Measurements from ENCODE around the gene UBL7.
A peak's percentile ranks its signal among the peaks of the same experiment; 100 is the strongest.

The UBL7 gene

GRCh38 chr15:74442063-74442462 is 18.9 kb downstream of the UBL7 start:
- FAIRE-seq: no peak
- no peak for DNase-seq (ENCODE audit: insufficient read length, low spot score)

DNA sequence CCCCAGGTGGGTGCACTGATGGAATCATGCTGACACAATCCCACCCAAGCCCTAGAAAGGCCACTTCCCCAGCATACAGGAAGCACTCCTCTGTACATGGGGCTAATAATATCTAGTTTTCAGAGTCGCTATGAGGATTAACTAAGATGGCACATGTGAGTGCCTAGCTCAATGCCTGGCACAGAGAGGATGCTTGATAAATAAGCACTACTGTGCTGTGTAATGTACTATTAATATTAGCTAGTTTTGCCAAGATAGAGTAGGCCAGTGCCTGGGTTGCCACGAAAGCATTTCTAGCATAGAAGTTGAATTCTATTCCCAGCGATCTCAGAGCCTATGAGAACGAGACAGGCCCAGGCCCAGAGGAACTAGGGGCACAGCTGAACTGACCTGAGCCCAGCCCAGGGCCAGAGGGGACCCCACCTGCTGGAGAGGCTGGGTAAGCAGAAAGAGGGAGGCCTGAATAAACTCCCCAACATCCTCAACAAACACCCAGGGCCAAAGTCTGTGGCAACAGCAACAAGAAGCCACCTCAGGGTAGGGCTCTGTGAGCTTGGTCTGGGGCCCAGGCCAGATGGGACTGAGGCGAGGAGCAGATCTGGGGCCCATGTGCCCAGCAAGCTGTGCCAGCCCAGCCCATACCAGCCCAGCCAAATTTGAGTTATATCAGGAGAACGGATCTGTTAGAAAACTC is 19.6 kb downstream of the UBL7 start:
- DNase-seq (ENCODE audit: insufficient read length, low spot score) (no peak), FAIRE-seq (no peak)

- DNase-seq (ENCODE audit: insufficient read length, low spot score) (peak; percentile 71), FAIRE-seq (peak; percentile 92)
These were observed 22.1 kb downstream of the UBL7 start for GRCh38 chr15:74438721-74439316.

- DNase-seq (ENCODE audit: insufficient read length, low spot score): no peak
- no peak for FAIRE-seq
These were observed 22.8 kb downstream of the UBL7 start for GRCh38 chr15:74438206-74438605.

DNA sequence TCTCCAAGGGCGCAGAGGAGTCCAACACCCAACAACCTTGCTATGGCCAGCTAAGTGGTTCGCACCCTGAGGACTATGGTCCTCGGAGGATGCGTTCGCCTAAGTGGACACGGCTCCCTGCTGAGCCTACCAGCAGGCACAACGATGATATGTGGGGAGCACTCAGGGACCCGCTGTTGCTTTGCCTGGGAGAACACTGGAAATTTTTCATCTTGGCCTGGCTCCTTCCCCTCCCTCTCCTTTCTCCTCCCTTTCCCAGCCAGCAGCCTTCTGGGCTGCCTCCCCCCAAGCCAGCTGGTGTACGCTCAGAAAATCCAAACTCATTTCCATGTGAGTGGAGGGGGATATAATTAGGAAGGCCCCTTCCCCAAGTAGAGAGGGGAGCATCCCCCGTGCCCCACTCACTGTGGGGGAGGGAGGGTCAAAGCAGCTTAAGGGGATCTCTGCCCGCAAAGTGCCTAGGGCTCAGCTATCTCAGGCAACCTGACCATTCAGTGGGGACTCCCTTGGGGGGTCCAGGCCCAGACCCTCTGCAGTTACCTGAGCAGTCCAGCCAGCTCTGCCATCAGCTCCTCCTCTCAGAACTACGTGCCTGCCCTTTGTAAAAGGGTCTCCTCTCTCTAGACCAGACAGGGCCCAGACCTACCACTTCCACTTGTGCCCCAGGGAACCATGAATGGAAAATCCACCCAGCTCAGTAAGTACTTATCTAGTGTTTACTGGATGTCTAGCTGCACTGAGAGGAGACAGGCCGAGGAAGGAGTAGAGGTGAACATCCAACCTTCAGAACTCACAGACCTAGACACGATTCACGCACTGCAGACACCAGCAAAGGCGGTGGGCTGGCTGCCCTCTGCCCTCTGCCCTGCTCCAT is 26.5 kb downstream of the UBL7 start:
- FAIRE-seq (no peak), DNase-seq (ENCODE audit: insufficient read length, low spot score) (peak; percentile 48)

DNA sequence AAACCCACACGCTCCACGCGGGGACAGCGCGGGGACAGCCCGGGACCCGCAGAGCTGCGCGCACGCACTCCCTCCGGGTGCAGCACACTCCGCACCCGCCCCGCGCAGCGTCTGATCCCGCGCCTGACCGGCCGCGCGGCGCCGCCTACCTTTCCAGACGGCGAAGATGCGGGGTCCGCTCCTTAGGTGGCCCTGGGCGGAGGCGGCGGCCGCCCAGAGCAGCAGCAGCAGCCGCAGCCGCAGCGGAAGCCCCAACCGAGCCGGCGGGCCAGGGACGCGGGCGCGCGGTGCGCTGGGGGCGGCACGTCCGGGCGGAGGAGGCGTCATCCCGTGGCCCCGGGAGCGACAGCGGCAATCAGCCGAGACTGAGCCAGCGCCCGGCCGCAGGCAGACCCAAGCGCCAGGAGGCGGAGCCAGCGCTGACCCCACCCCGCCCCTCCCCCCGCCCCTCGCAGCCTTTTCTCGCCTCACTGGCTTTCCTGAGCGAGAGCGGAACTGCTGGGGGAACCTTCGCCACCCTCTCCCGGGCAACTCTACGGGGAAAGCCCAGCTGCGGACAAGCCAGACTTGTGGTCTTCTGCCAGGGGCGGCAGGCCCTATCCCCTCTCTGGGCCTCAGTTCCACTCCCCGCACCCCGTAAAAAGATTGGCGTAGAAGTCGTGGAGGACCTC is 27.2 kb downstream of the UBL7 start, which contains the start of gene SEMA7A:
Gene SEMA7A, minus strand, starts transcription at position 367 of the 671 bp plus-strand sequence. Its CDS starts 40 bp downstream, at position 327.
- peak; percentile 70 for FAIRE-seq
- DNase-seq (ENCODE audit: insufficient read length, low spot score): peak; percentile 95

DNA sequence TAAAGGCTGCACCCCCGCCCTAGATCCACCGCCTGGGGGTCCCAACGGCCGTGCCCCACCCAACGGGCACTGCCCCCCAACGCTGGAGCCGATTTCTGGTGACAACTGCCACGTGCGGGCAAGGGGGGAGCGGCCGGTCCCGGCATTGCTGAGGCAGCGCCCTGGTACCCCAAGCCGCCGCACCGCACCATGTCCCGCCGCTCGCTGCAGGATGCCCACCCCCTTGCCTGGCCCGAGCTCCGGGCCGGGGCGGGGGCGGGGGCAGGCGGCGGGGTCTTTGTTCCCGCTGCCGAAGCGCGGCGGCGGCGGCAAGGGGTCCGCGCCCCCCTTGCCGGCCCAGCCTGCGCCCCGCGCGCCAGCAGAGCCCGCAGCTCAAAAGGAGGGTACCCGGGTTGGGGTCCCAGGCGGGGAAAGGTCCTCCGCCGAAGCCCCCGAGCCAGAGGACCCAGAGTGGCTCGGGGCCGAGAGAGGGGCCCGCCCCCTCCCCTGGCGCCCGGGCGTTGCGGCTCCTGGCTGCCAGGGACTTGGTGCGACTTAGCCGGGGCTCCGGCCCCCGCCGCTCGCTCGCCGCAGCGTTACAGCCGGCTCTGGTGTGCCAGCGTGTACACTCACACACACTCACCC is 27.9 kb downstream of the UBL7 start:
- DNase-seq (ENCODE audit: insufficient read length, low spot score) (no peak), FAIRE-seq (no peak)

DNA sequence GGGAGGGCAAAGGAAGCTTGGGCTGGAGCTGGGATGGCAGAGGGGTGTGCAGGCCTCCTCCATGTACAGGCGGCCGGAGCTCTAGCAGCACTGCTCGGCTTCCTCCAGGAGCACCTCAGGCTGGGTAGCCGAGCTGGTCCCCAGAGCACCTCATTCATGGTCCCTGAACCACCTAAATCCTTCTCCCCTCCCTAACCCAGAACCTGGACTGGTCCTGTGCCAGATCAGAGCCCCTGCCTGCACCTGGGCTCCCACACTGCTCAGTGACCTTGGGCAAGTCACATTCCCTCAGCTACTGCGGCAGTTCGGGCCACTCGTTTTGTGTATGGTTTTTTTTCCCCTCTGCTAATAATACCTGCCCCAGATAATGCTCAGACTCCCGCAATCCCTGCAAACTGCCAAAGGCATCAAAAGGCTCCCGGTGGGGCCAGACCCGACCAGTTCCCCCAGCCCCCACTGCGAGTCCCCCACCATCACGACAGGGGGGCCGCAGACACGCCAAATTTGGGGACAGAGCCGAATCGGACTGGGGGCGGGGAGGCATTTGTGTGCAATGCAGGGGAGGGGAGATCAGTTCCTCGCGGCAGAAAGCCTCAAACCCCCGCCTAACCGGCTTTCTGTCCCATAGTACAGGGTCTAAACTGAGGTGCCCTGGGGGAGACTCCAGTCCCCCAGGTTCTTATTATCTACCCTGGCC is 28.5 kb downstream of the UBL7 start:
- peak; percentile 44 for FAIRE-seq

DNA sequence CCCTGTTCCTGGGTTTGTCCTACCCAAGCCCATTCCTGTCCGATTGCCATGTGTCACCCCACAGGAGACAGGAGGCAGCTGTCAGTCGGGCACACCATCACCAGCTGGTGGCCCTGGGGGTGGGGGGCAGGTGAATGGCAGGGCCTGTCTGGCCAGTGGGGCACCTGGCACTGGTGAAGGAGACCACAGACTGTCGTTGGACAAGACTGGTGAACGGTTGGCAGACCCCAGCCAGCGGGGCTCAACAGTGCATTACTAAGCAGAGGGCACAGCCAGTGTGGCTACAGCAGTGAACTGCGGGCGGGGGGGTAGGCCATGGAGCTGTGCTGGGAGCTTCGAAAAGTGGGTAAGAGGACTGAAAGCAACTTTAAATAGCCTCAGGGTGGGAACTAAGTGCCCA is 29.3 kb downstream of the UBL7 start:
- no peak for FAIRE-seq

More for the DNA sequence above, 28.5 kb downstream of the UBL7 start:
- no peak for DNase-seq (ENCODE audit: insufficient read length, low spot score)

GRCh38 chr15:74431116-74431515 is 29.8 kb downstream of the UBL7 start:
- FAIRE-seq: peak; percentile 21
- DNase-seq (ENCODE audit: insufficient read length, low spot score): no peak

More for the DNA sequence above, 29.3 kb downstream of the UBL7 start:
- no peak for DNase-seq (ENCODE audit: insufficient read length, low spot score)

GRCh38 chr15:74430510-74430951 is 30.4 kb downstream of the UBL7 start:
- no peak for FAIRE-seq
- DNase-seq (ENCODE audit: insufficient read length, low spot score): no peak

- DNase-seq (ENCODE audit: insufficient read length, low spot score) (no peak), FAIRE-seq (no peak)
These were observed 31.1 kb downstream of the UBL7 start for GRCh38 chr15:74429781-74430400.

DNA sequence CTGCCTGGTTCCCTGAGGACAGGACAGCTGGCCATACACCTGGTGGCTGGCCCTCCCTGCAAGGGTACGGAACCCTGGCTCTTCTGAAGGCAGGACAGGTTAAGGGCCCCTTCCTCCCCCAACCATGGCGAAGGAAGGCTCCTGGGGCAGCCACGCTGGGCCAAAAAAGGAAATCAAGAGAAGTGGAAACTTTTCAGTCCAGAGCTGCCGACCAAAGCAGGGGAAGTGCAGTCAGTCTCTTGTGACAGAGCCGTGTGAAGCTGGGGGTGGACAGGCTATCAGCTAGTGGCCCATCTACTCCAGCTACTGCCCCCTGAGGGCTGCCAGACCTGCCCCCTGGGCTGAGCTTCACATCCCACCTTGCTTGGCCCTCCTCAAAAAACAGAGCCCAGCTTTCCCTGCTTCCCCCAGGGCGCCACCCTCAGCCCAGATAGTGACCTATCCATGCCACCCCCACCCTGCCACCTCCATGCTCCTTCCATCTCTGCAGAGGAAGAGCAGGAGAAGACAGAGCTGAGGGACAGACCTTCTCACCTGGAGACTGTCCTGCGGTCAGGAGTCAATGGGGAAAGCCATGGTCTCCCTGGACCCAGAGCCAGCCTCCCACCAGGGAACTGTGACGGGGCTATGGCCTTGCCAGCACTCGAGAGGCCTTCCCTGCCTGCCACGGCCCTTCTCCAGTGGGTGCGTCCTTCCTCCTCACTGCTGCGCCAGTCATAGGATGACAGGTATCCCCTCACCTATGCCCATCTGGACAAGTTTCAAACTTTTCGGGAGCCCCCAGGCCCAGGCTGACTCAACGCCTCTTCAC is 31.8 kb downstream of the UBL7 start:
- DNase-seq (ENCODE audit: insufficient read length, low spot score): no peak
- FAIRE-seq: no peak

DNA sequence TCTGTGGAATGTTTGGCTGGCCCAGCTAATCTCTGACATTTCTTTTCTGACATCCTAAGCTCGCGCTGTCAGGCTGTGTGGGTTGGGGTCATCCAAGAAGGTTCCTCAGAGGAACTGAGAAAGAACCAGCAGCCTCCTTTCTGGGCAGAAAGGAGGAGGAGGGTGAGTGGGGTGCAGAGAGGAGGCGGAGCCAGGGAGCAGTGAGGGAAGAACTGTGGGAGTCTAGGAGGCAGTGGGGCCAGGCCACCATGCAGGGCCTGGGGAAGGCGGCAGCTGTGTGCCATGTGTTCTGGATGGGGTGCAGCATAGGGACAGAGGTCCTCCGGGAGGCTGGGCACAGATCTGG is 32.5 kb downstream of the UBL7 start:
- FAIRE-seq: peak; percentile 47

GRCh38 chr15:74427607-74428441 is 33.1 kb downstream of the UBL7 start:
- DNase-seq (ENCODE audit: insufficient read length, low spot score) (no peak), FAIRE-seq (no peak)

More for the DNA sequence above, 32.5 kb downstream of the UBL7 start:
- peak; percentile 46 for DNase-seq (ENCODE audit: insufficient read length, low spot score)

DNA sequence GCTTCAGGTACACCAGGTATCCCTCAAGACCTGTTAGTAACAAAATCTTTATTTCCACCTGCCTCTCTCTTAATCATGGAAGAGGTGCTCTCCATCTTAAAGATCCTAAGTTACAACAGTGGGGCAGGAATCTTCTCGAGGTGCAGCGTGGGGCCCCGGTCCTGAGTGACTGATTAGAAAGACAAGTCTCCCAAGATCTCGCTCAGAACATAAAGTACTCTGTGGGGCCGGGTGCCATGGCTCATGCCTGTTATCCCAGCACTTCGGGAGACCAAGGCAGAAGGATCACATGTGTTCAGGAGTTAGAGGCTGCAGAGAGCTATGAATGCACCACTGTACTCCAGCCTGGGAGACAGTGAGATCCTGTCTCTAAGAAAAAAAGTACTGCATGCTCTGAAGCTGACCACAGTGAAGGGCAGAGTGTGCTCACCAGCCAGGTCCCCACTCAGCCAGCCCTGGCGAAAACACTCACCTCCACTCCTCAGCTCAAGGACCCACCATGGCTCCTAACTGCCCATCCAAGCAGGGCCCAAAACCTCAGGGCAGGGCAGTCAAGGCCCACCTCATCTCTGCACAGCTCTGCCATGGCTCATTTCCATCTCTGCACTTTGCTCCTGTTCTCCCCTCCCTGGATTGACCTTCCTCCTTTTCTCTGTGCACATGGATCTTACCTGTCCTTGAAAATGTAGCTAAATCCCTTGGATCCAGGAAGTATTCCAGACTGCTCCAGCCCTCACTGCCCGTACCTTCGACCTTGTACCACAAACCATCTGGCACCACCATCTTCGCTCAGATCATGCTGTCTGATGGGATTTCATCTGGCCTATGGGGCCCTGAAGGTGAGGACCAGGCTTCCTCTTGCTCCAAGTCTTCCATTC is 34.3 kb downstream of the UBL7 start:
- DNase-seq (ENCODE audit: insufficient read length, low spot score) (no peak), FAIRE-seq (no peak)

GRCh38 chr15:74425630-74426029 is 35.3 kb downstream of the UBL7 start:
- FAIRE-seq (no peak), DNase-seq (ENCODE audit: insufficient read length, low spot score) (no peak)
